HL-60/S4 treated with retinoic acid at 250 ng/mL for 4 days and 3 days (cell line): Measurements from ENCODE around the gene TYW1B.
"Not testable (repeated sequence)": the region's sequence is repeated elsewhere in the genome, so short reads cannot be mapped to it uniquely, and the experiment has no call there.

ENCODE experiments used
- in situ Hi-C: fragments of 300-500 bp; cut with MboI; formaldehyde crosslinking; loops from 2 replicates; pipeline ENCODE4 v1.7.0; 2022; ENCODE audit warnings: low sequenced_read_pairs

TYW1B gene

DNA sequence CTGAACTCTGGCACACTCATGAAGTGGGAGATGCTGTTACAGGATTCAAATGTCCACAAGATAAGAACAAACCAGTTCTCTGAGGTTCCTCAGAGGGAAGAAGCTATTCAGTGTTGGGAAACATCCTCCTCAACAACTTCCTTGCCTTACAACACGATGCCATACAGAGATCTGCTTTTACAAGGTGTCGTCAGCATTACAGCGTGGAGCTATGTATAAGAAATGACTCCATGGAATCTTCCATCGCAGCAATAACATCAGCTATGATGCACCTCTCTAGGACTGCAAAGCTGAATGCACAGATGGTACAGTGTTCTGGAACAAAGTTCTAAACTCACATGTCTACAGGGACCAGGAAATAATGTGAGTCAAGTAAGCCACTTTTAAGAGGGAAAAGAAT lies 122.3 kb downstream of the TYW1B start:
- in situ Hi-C loops: not testable (repeated sequence)

DNA sequence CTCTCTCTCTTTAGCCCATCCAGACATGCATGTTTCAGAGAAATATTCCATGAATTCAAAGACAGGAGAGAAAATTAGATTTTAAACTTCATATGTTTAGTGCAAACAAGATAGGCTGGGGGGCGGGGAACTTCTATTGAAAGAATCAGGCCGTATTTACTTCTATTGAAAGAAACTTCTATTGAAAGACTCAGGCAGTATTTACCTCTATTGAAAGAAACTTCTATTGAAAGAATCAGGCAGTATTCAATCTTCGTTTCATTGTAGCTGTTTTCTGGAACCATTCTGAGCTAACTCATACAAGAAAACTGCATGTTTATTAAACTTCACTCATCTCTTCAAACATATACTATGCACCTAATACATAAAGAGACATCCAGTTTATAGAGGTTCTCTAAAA lies 123.1 kb downstream of the TYW1B start:
- in situ Hi-C loops: no loop called here

DNA sequence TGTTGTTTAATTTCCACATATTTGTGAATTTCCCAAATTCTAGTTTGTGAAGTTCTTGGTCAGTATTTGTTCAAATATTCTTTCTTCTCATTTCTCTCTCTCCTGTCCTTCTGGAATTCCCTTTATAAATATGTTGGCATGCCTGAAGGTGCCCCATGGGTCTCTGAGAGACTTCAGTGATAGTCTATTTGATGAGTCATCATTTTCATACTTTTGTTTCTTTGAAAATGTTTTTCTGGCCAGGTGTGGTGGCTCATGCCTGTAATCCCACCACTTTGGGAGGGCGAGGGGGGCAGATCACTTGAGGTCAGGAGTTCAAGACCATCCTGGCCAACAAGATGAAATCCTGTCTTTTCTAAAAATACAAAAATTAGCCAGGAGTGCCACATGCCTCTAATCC lies 127.5 kb downstream of the TYW1B start:
- in situ Hi-C loops: not testable (repeated sequence)

DNA sequence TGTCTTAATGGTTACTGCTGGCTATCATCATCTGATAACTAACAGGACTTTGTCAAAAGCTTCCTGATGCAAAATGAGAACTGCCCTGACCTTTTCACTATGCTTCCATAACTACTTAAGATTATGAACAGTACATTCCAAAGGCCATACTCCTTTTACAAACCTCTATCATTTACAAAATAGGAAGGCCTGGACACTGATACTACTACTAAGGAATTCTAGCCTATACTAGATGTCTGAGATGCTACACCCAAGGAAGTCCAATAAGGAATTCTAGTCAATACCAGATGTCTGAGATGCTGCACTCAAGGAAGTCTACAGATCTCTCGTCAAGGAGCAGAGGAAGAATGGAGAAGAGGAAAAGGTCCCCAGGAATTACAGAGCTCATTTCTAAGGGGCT lies 130.9 kb downstream of the TYW1B start:
- in situ Hi-C loops: not testable (repeated sequence)

DNA sequence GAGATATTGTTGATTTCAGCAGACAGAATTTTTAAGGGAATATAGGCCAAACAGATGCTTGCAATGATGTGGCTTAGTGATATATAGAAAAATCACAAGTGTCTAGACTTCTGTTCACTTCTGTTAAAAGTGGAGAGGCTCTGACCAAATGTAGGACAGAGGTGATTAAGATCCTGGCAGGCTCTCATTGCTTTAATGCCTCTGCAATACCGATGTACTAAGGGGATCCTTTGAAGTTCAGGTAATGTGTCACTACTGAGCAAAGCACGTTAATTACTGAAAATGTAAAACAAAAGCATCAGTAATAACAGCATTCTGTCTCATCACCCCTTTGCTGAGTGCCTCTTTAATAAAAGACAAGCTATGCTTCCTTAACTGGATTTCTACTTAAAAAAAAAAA lies 131.4 kb downstream of the TYW1B start:
- in situ Hi-C loops: not testable (repeated sequence)

DNA sequence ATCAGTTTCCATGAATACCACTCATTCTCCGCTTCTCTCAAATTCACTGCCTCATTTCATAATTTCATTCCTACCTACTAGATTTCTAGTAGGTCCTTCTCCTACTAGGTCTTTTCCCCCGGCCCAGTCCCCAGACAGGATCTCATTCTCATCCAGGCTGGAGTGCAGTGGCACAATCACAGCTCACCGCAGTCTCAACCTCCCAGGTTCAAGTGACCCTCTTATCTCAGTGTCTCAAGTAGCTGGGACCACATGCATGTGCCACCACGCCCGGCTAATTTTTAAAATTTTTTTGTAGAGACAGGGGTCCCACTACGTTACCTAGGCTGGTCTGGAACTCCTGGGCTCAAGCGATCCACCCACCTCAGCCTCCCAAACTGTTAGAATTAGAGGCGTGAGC lies 132.5 kb downstream of the TYW1B start:
- in situ Hi-C loops: not testable (repeated sequence)

DNA sequence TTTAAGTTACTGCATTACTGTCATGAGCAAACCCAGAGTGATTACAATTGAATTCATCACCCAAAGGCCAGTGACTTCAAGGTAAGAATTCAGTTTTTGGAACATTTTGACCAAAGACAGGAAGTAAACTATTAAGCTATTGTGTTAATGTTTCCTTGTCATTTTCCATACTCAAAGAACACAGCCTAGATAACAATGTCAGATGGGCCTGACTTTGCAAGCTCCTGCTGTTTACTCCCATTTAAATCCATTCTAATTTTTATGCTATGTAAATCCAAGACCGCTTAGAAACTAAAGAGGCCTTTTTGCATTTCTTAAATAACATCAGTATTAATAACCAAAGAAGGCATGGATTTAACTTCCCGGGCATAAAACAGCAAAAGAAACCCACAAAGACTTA lies 136.6 kb downstream of the TYW1B start:
- in situ Hi-C loops: not testable (repeated sequence)

DNA sequence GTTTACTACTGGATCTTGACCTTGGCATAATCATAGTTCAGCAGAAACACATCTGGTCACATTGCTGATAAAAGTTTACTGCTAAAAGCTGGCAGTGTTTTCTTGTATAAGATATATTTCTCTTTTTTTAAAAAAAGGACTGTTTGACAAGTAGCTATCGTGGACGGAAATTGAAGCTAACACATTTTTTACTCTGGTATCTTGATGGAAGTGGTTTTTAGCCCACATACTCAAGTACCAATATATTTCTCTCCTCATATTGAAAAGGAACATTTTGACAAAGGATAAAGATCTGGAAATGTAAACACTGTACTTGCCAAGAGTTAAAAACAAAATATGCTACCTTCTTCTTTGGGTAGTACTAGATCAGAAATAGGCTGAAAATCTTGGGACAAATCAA lies 137.8 kb downstream of the TYW1B start:
- in situ Hi-C loops: not testable (repeated sequence)

DNA sequence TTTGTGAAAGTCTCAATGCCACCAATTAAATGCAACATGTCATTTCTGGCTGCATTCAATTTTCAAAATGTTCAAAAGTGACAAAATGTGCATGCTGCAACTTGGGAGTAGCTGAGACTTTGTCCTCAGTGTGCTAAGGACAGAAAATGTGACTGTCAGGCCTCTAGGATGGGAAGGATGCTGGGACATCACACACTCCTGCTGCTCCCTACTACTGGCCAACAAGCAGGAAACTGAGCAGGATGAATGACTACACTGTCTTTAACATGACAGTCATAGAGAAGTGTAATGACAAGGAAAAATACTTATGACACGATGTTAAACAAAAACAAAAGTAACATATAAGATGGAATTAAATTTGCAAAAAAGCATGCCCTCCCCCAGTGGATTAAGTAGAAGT lies 138.7 kb downstream of the TYW1B start:
- in situ Hi-C loops: not testable (repeated sequence)

DNA sequence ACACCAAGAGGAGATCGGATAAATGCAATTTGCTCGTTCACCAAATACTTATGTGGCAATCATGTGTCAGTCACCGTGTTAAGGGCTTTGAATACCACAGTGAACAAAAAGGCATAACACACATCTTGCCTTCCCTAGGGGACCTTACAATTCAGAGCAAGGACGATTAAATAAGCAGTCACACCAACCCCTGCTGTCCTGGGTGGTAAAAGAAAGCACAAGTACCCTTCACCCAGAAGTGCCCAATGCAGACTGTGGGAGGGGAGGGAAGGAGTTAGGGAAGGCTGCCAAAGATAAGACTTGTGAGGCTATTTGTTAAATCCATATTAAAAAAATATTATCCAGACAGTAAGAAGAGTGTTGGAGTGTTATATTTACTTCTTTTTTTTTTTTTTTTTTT lies 146.8 kb downstream of the TYW1B start:
- in situ Hi-C loops: not testable (repeated sequence)

DNA sequence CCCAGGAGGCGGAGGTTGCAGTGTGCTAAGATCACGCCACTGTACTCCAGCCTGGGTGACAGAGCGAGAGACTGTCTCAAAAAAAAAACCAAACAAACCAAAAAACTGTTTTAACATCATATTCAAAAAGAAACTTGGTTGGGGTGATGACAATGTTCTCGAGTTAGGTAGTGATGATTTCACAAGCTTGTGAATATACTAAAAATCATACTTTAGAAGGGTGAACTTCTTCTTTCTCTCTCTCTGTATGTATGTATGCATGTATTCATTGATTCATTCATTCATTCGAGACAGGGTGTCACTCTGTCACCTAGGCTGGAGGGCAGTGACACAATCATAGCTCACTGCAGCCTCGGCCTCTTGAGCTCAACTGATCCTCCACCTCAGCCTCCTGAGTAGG lies 151.1 kb downstream of the TYW1B start:
- in situ Hi-C loops: not testable (repeated sequence)

DNA sequence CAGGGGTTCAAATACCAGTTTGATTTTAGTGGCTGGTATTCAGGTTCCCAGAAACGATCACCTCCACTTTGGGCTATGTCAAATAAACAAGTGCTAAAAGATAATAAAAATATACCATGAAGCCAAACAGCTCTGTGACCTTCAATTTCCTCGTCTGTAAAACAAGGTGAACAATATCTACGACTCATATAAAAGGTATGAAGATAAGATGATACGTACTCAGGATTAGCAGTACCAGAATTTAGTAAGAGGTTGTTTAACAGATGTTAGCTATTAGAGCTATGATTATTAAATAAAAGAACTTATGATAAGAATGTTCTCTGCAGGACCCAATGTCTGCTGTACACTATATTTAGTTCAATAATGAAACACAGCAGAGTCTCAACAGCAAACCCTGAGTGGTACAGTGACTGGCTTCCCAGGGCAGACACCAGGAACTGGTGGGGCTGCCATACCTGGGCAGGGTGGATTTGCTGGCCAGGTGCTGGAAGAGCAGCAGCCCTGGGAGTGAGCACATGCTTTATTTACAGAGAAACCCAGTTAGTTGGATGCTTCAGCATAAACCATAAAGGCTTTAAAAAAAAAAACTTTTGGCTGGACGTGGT lies 151.8 kb downstream of the TYW1B start:
- in situ Hi-C loops: not testable (repeated sequence)

DNA sequence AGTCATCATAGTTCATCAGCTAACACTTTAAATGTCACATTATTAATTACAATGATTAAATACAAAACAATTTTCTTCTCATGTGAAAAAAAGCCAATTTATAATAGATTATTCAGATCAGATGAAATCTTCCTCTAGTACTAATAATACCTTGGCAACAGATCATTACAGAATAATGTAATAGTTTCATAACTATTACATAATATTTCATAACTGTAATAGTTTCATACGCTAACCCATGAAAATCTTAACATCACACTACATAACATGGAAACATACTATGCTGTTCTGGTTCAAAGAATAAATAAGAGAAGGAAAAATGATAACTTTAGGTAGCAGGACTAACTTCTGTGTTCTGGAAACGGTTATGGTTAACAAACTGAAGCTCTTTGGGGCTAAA lies 152.3 kb downstream of the TYW1B start:
- in situ Hi-C loops: not testable (repeated sequence)

DNA sequence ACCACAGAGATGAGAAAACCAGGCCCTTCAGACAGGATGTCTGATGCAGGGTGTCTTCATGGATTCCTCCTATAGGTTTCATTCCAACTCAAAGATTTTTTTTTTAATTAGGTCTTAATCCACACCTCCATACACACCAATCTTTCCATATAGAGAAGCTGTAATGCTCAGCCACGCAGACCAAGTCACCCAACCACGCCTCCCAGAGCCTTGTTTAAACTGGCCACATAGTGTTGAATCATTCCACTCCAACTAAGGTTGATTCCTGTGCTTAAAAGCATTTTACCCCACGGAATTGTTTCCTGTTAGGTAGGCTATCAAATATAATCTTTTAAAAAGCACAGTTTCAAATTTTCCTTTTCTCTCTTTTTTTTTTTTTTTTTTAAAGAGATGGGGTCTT lies 153.6 kb downstream of the TYW1B start:
- in situ Hi-C loops: no loop called here

DNA sequence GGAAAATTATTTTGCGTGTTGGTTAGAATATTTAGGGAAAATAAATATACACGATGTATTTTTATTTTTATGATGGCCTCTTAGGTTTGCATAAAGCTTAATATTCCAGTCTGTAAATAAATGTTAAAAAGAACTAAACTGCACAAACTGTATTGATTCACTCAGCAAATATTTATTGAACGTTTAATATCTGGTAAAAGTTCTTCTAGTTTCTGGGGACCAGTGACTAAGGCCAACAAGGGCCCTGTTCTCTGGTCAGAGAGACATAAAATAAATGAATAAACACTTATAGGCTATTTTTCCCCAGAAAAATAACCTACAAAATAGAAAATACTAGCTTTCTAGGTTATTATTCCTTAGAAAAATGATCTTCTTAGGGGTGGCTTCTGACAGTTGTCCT lies 157.2 kb downstream of the TYW1B start:
- in situ Hi-C loops: not testable (repeated sequence)

DNA sequence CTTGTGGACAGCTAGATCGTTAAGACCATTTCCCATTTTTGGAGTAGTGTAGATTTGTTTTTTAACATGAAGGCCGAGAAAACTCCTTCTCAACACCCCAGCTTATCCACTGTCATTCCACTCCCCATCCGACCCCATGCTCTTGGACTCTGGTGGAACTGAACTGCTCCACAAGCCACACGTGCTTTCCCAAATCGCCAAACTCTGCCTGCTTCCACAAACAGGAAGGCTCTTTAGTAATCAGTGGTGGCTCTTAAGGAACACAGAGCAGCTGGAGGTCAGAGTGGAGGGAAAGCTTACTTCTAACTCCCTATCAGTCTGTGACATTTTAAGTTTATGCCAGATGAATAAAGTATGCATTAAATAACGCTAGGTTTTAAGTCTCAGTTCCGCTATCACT lies 159.6 kb downstream of the TYW1B start:
- in situ Hi-C loops: not testable (repeated sequence)

DNA sequence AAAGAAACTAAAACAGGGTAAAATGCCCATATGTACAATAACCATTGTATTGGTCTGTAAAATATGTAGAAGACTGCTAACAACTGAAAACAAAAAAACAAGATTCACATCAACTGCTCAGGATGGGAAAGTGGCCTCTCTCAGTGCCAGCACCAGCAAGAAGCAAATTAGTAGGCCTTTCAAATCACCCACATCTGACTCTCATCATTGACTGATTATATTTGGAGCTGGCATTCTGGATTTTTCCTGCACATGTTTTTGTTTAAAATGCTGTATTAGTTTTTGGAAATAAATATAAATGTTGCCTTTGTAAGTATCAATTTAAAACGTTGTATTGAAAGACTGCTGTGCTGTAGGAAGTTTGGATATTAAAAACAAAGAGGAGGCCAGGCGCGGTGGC lies 161.0 kb downstream of the TYW1B start:
- in situ Hi-C loops: not testable (repeated sequence)

DNA sequence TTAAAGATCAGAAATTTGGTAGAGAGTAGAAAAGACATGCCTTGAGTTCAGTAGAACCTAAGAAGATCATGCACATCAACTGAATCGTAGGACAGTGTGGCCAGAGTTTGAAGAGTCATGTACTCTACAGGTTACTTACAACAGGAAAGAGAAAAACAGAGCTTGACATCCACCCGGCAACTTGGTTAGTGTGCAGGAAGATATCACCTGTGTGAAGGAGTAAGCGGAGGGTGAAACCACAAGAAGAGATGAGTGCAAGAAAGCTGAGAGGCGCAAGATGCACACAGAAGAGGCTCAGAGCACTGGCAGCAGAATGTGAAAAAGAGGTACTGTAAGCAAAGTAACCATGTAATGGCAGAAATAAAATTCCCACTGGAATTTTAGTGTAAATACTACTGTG lies 179.4 kb downstream of the TYW1B start:
- in situ Hi-C loops: not testable (repeated sequence)

DNA sequence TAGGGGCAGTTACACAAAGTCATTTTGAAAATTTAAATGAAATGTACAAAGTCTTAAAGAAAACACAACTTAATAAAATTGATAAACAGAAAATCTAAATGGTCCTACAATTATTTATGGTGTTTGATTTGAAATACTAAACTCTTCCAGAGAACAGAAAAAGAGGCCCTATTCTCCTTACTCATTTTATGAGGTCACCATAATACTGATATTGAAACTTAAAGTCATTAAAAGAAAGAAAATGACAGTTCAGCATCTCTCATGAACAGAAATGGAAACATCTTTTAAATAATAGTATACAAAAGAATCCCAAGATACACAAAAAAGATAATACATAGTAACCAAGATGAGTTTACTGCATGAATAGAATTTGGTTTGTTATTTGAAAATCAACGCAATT lies 184.3 kb downstream of the TYW1B start:
- in situ Hi-C loops: not testable (repeated sequence)

DNA sequence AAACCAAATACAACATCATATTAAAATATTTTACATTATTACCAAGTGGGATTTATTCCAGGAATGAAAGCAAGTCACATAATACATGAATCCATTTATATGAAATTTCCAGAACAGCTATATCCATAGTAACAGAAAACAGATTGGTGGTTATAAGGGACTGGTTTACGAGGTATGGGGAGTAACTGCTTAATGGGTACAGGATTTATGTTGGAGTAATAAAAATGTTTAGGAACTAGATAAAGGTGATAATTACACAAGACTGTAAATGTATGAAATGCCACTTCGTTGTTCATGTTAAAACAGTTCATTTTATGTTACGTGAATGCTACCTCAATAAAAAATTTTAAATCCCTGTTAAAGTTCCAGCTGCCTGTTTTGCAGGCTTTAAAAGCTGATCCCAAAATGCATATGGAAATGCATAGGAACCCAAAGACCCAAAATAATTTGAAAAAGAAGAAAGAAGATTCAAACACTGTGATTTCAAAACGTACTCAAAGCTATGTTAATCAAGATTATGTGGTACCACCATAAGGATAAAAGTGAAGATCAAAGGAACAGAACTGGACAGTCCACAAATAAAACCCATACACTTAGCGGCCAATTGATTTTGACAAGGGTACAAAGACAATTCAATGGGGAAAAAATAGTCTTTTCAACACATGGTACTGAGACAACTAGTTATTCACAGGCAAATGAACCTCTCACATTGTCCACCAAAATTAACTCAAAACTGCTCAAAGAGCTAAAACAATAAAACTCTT lies 186.3 kb downstream of the TYW1B start:
- in situ Hi-C loops: not testable (repeated sequence)

DNA sequence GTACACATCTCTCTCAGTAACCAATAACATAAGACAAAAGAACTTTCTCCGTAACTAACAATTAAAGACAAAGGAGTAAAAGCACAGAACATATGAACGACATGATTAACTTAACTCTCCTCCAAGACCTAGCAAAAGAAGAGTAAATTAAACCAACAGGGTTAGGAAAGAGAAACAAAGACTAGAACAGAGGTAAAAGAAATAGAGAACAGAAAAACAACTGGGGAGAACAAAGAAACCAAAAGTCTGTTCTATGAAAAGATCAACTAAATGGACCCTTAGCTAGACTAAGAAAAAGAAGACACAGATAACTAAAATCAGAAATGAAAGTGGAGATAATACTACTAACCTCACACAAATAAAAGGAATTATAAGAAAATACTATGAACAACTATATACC lies 187.3 kb downstream of the TYW1B start:
- in situ Hi-C loops: not testable (repeated sequence)

DNA sequence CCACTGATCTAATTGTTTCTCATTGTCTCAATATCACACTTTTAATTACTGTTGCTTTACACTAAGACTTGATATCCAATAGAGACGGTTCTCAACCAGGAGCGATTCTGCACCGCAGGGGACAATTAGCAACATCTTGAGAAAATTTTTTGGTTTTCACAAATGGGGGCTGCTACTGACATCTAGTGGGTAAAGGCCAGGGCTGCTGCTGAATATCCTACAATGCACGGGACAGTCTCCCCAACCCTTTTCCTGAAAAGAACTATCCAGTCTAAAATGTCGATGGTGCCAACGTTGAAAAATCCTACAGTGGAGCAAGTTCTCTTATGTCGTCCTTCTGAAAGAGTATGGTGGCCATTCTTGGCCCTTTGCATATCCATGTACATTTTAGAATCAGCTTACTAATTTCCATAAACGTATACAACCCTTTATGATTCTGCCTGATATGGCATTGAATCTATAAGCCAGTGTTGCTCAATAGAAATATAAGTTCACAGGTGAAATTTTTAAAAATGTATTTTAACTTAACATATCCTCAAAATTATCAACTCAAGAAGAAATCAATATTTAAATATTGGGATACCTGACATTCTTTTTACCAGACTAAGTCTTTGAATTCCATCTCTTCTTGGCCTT lies 192.6 kb downstream of the TYW1B start:
- in situ Hi-C loops: not testable (repeated sequence)
